ENCODE data around the gene TNFRSF12A. TPM values are rescaled to one million over a fixed set of nuclear protein-coding genes. Genes with fewer than 3 reads are reported as not detected.

TNFRSF12A gene
- total and polyA plus RNA-seq, 4 donors: 4.5 to 9.9 (median 6.3) TPM

DNA sequence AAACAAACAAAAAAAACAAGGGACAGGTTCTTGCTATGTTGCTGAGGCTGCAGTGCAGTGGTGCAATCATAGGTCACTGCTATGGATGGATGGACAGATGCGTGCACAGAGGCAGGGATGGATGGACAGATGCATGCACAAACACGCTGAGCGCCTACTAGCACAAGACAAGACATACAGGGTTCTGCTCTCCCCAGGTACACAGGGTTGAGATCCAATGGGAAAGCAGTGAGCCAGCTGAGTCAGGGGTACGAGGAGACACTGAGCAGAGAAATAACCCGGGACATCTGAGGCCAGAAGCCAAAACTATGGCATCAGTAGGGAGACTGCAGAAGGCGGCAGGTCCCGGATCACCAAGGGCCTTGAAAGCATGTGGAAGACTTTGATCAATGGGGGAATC, 51.5 kb downstream of the TNFRSF12A start:
- no peak for DNase-seq (ENCODE audit: low read depth in 4 of 6, low spot score in 6 of 6)
- H3K4me1 ChIP-seq (ENCODE audit: control insufficient read depth, insufficient read depth, low read length): peaks cover 7% of the 10 kb centered on the region
- 82% methylated on average over 7 of the region's 7 CpGs for WGBS (ENCODE audit: insufficient coverage)
- H3K9me3 ChIP-seq (ENCODE audit: control insufficient read depth, insufficient read depth, low read length): no peaks in the 10 kb centered on the region
- H3K36me3 ChIP-seq (ENCODE audit: control insufficient read depth, insufficient read depth, low read length): no peaks in the 10 kb centered on the region
- H3K27me3 ChIP-seq (ENCODE audit: control insufficient read depth, insufficient read depth, low read length): no peaks in the 10 kb centered on the region
- H3K4me3 ChIP-seq (ENCODE audit: low read depth, low read length): no peak overlapping the region
- H3K27ac ChIP-seq (ENCODE audit: low read depth, low read length): no peak overlapping the region

Small RNA genes lying within 50 kb of the gene (small RNA-seq; reads per million reads assigned to genes)
- gene LINC00514 (ENCODE audit: low replicate concordance): not detected

Other genes starting within 250 kb of the TNFRSF12A start
- 100 to 1,000 TPM; 136 to 660 TPM for gene ELOB, start 243.1 kb upstream of the TNFRSF12A start, total RNA-seq
- 100 to 1,000 TPM; 480 to 554 TPM for gene ELOB, start 243.1 kb upstream of the TNFRSF12A start, polyA plus RNA-seq (ENCODE audit: insufficient read length in 2 of 2)
- gene PRSS33, start 232.8 kb upstream of the TNFRSF12A start, total RNA-seq: under 1 TPM in 1 of 2 donors, not detected in 1; 0.17 TPM
- gene PRSS33, start 232.8 kb upstream of the TNFRSF12A start, polyA plus RNA-seq (ENCODE audit: insufficient read length in 2 of 2): under 1 TPM; 0.21 to 0.24 TPM
- not detected for gene PRSS41, start 221.9 kb upstream of the TNFRSF12A start, total RNA-seq
- not detected for gene PRSS41, start 221.9 kb upstream of the TNFRSF12A start, polyA plus RNA-seq (ENCODE audit: insufficient read length in 2 of 2)
- gene PRSS21, start 203.1 kb upstream of the TNFRSF12A start, total RNA-seq: under 1 TPM in 1 of 2 donors, not detected in 1; 0.28 TPM
- gene PRSS21, start 203.1 kb upstream of the TNFRSF12A start, polyA plus RNA-seq (ENCODE audit: insufficient read length in 2 of 2): not detected
- 1 to 10 TPM in 1 of 2 donors, under 1 TPM in 1; 0.59 to 2.4 TPM for gene ZG16B, start 190.1 kb upstream of the TNFRSF12A start, total RNA-seq
- under 1 TPM; 0.32 TPM for gene ZG16B, start 190.1 kb upstream of the TNFRSF12A start, polyA plus RNA-seq (ENCODE audit: insufficient read length in 2 of 2)
- not detected for gene PRSS22, start 162.2 kb upstream of the TNFRSF12A start, total RNA-seq
- under 1 TPM in 1 of 2 donors, not detected in 1; 0.17 TPM for gene PRSS22, start 162.2 kb upstream of the TNFRSF12A start, polyA plus RNA-seq (ENCODE audit: insufficient read length in 2 of 2)
- 10 to 100 TPM; 28.1 to 63.1 TPM for gene FLYWCH2, start 137.2 kb upstream of the TNFRSF12A start, total RNA-seq
- 10 to 100 TPM; 59.7 to 61.8 TPM for gene FLYWCH2, start 137.2 kb upstream of the TNFRSF12A start, polyA plus RNA-seq (ENCODE audit: insufficient read length in 2 of 2)
- 10 to 100 TPM; 17.5 to 18.2 TPM for gene FLYWCH1, start 108.4 kb upstream of the TNFRSF12A start, total RNA-seq
- gene FLYWCH1, start 108.4 kb upstream of the TNFRSF12A start, polyA plus RNA-seq (ENCODE audit: insufficient read length in 2 of 2): 10 to 100 TPM; 55.9 TPM
- under 1 TPM; 0.17 to 0.20 TPM for gene KREMEN2, start 56.1 kb upstream of the TNFRSF12A start, total RNA-seq
- 1 to 10 TPM; 1.4 to 1.6 TPM for gene KREMEN2, start 56.1 kb upstream of the TNFRSF12A start, polyA plus RNA-seq (ENCODE audit: insufficient read length in 2 of 2)
- gene PAQR4, start 51.0 kb upstream of the TNFRSF12A start, total RNA-seq: 10 to 100 TPM; 22.6 to 26.4 TPM
- gene PAQR4, start 51.0 kb upstream of the TNFRSF12A start, polyA plus RNA-seq (ENCODE audit: insufficient read length in 2 of 2): 10 to 100 TPM; 74.0 to 82.4 TPM
- 1 to 10 TPM; 3.1 to 7.2 TPM for gene PKMYT1, start 39.9 kb upstream of the TNFRSF12A start, total RNA-seq
- 10 to 100 TPM; 20.0 to 32.6 TPM for gene PKMYT1, start 39.9 kb upstream of the TNFRSF12A start, polyA plus RNA-seq (ENCODE audit: insufficient read length in 2 of 2)
- gene CLDN9, start 7.4 kb upstream of the TNFRSF12A start, total RNA-seq: under 1 TPM; 0.06 to 0.20 TPM
- under 1 TPM; 0.36 to 0.38 TPM for gene CLDN9, start 7.4 kb upstream of the TNFRSF12A start, polyA plus RNA-seq (ENCODE audit: insufficient read length in 2 of 2)
- gene CLDN6, start 2.2 kb upstream of the TNFRSF12A start, total RNA-seq: under 1 TPM in 1 of 2 donors, not detected in 1; 0.28 TPM
- 1 to 10 TPM in 1 of 2 donors, under 1 TPM in 1; 0.43 to 1.0 TPM for gene CLDN6, start 2.2 kb upstream of the TNFRSF12A start, polyA plus RNA-seq (ENCODE audit: insufficient read length in 2 of 2)
- 10 to 100 TPM; 20.4 to 66.2 TPM for gene HCFC1R1, start 3.6 kb downstream of the TNFRSF12A start, total RNA-seq
- gene HCFC1R1, start 3.6 kb downstream of the TNFRSF12A start, polyA plus RNA-seq (ENCODE audit: insufficient read length in 2 of 2): 100 to 1,000 TPM; 155 to 161 TPM
- gene THOC6, start 3.7 kb downstream of the TNFRSF12A start, total RNA-seq: 10 to 100 TPM in 1 of 2 donors, 1 to 10 TPM in 1; 7.2 to 12.5 TPM
- gene THOC6, start 3.7 kb downstream of the TNFRSF12A start, polyA plus RNA-seq (ENCODE audit: insufficient read length in 2 of 2): 10 to 100 TPM; 16.8 to 18.7 TPM
- under 1 TPM; 0.06 to 0.10 TPM for gene BICDL2, start 16.6 kb downstream of the TNFRSF12A start, total RNA-seq
- gene BICDL2, start 16.6 kb downstream of the TNFRSF12A start, polyA plus RNA-seq (ENCODE audit: insufficient read length in 2 of 2): under 1 TPM; 0.38 to 0.39 TPM
- 1 to 10 TPM; 1.2 to 1.4 TPM for gene MMP25, start 26.2 kb downstream of the TNFRSF12A start, total RNA-seq
- gene MMP25, start 26.2 kb downstream of the TNFRSF12A start, polyA plus RNA-seq (ENCODE audit: insufficient read length in 2 of 2): 10 to 100 TPM in 1 of 2 donors, 1 to 10 TPM in 1; 7.2 to 10.5 TPM
- gene IL32, start 45.3 kb downstream of the TNFRSF12A start, total RNA-seq: 10 to 100 TPM in 1 of 2 donors, 1 to 10 TPM in 1; 9.0 to 11.6 TPM
- 10 to 100 TPM; 13.4 to 20.2 TPM for gene IL32, start 45.3 kb downstream of the TNFRSF12A start, polyA plus RNA-seq (ENCODE audit: insufficient read length in 2 of 2)
- not detected for gene ZSCAN10, start 78.9 kb downstream of the TNFRSF12A start, total RNA-seq
- not detected for gene ZSCAN10, start 78.9 kb downstream of the TNFRSF12A start, polyA plus RNA-seq (ENCODE audit: insufficient read length in 2 of 2)
- 10 to 100 TPM in 1 of 2 donors, 1 to 10 TPM in 1; 9.2 to 19.3 TPM for gene ZNF205, start 92.2 kb downstream of the TNFRSF12A start, total RNA-seq
- gene ZNF205, start 92.2 kb downstream of the TNFRSF12A start, polyA plus RNA-seq (ENCODE audit: insufficient read length in 2 of 2): 10 to 100 TPM; 24.3 to 26.4 TPM
- gene ZNF213, start 114.7 kb downstream of the TNFRSF12A start, total RNA-seq: 1 to 10 TPM; 4.2 to 5.7 TPM
- gene ZNF213, start 114.7 kb downstream of the TNFRSF12A start, polyA plus RNA-seq (ENCODE audit: insufficient read length in 2 of 2): 10 to 100 TPM; 28.9 to 30.2 TPM
- under 1 TPM in 1 of 2 donors, not detected in 1; 0.20 TPM for gene OR1F1, start 167.8 kb downstream of the TNFRSF12A start, total RNA-seq
- 1 to 10 TPM; 1.8 to 2.4 TPM for gene OR1F1, start 167.8 kb downstream of the TNFRSF12A start, polyA plus RNA-seq (ENCODE audit: insufficient read length in 2 of 2)
- gene ZNF200, start 214.8 kb downstream of the TNFRSF12A start, total RNA-seq: 10 to 100 TPM in 1 of 2 donors, 1 to 10 TPM in 1; 9.8 to 14.9 TPM
- gene ZNF200, start 214.8 kb downstream of the TNFRSF12A start, polyA plus RNA-seq (ENCODE audit: insufficient read length in 2 of 2): 10 to 100 TPM in 1 of 2 donors, 1 to 10 TPM in 1; 9.8 to 11.1 TPM
- gene MEFV, start 236.3 kb downstream of the TNFRSF12A start, total RNA-seq: 1 to 10 TPM in 1 of 2 donors, under 1 TPM in 1; 0.33 to 1.8 TPM
- under 1 TPM; 0.29 to 0.36 TPM for gene MEFV, start 236.3 kb downstream of the TNFRSF12A start, polyA plus RNA-seq (ENCODE audit: insufficient read length in 2 of 2)

All from spinal cord (tissue), 10 donors.